Caco-2 (cell line): Measurements from ENCODE around the gene FGF14. TPM values are rescaled to one million over a fixed set of nuclear protein-coding genes. Genes with fewer than 3 reads are reported as not detected.

Experiments
- BruUV-seq: library from RNA; stranded (reverse); fragments of 400-500 nt; replicated peaks from 2 replicates; lab custom pipeline; 2021; lab: Mats Ljungman, UMichigan
- CTCF ChIA-PET: fragments of 300-600 bp; sonication (Branson Sonifier 250); formaldehyde crosslinking; loops from one replicate; lab custom pipeline; 2022; ENCODE audit warnings: antibody characterized with exemption; lab: Charles Lee
- POLR2A ChIA-PET: fragments of 300-600 bp; sonication (Branson Sonifier 250); formaldehyde crosslinking; loops from one replicate; lab custom pipeline; 2022; ENCODE audit warnings: antibody characterized with exemption; lab: Charles Lee
- DNase-seq, 2 experiments: peaks; one replicate each; pipeline versions ENCODE4 v3.0.0 to v3.0.0-alpha.2; 2020 to 2022
- H3K27me3 ChIP-seq: replicated peaks from 2 replicates; pipeline ENCODE4 v1.6.0; 2011; ENCODE audit warnings: low read length; ENCODE audit not compliant: control insufficient read depth, insufficient read depth
- H3K36me3 ChIP-seq: 2 replicates; pipeline ENCODE4 v1.5.1; 2011; ENCODE audit warnings: low read length; ENCODE audit not compliant: control insufficient read depth, insufficient read depth
- H3K4me1 ChIP-seq: fragments of 250-450 bp; sonication (Bioruptor Pico); 2 replicates; pipeline ENCODE4 v1.5.1; 2020; ENCODE audit warnings: mild to moderate bottlenecking
- H3K4me3 ChIP-seq: 2 replicates; pipeline ENCODE4 v1.5.1; 2011; ENCODE audit warnings: low read depth, mild to moderate bottlenecking, control low read depth, low read length
- H3K9me3 ChIP-seq: fragments of 250-450 bp; sonication (Bioruptor Pico); 2 replicates; pipeline ENCODE4 v1.5.1; 2020; ENCODE audit warnings: mild to moderate bottlenecking, moderate library complexity
- H3K27ac Mint-ChIP-seq: one replicate; pipeline ENCODE4 v1.8.0; 2022; ENCODE audit warnings: mixed read lengths; ENCODE audit not compliant: unreplicated experiment
- H3K27me3 Mint-ChIP-seq: one replicate; pipeline ENCODE4 v1.8.0; 2022; ENCODE audit warnings: mixed read lengths; ENCODE audit not compliant: insufficient read depth, unreplicated experiment
- H3K36me3 Mint-ChIP-seq: one replicate; pipeline ENCODE4 v1.8.0; 2022; ENCODE audit warnings: mild to moderate bottlenecking, mixed read lengths; ENCODE audit not compliant: insufficient read depth, unreplicated experiment
- H3K4me1 Mint-ChIP-seq: one replicate; pipeline ENCODE4 v1.8.0; 2022; ENCODE audit warnings: low read depth, mixed read lengths; ENCODE audit not compliant: unreplicated experiment
- H3K4me3 Mint-ChIP-seq: one replicate; pipeline ENCODE4 v1.8.0; 2022; ENCODE audit warnings: mild to moderate bottlenecking, moderate library complexity, mixed read lengths; ENCODE audit not compliant: unreplicated experiment
- H3K9me3 Mint-ChIP-seq: one replicate; pipeline ENCODE4 v1.8.0; 2022; ENCODE audit warnings: mixed read lengths; ENCODE audit not compliant: unreplicated experiment
- CTCF ChIP-seq, 2 experiments: fragments of 200-600 bp in 1 of 2; IDR thresholded peaks; 1 replicate in 1 of 2; 2 replicates in 1 of 2; pipeline versions ENCODE4 v1.5.1 to v1.8.0; 2011 to 2022; ENCODE audit warnings: antibody characterized with exemption in 1 of 2, control low read depth in 1 of 2, inconsistent platforms in 1 of 2, low read depth in 1 of 2, low read length in 1 of 2, mild to moderate bottlenecking in 1 of 2, moderate library complexity in 1 of 2; ENCODE audit not compliant: insufficient read depth in 1 of 2, severe bottlenecking in 1 of 2, unreplicated experiment in 1 of 2
- intact Hi-C: fragments of 100-400 bp; cut with micrococcal nuclease; formaldehyde crosslinking; loops from one replicate; pipeline ENCODE4 v1.10.0; 2022; ENCODE audit not compliant: unreplicated experiment
- total RNA-seq: library from RNA; stranded (reverse); gene quantifications from 2 replicates; pipeline ENCODE4 v1.2.3, GENCODE V29; 2022

FGF14 gene
- total RNA-seq, 1 experiment from 2014 or later: not detected

GRCh38 chr13:102394158-102395053 lies 7.4 kb downstream of the FGF14 start:
- no peak for TF ChIP-seq CTCF (IDR thresholded peaks at IDR 0.05; ENCODE audit: insufficient read depth in 1 of 2, low read depth in 1 of 2, low read length in 1 of 2, severe bottlenecking in 1 of 2, unreplicated experiment in 1 of 2)
- ChIA-PET POLR2A (no interaction called here), CTCF (no interaction called here)
- H3K9me3 Mint-ChIP-seq: no peaks in the 10 kb centered on the region
- no peaks in the 10 kb centered on the region for H3K36me3 ChIP-seq
- H3K27ac Mint-ChIP-seq: no peak overlapping the region
- H3K9me3 ChIP-seq: no peaks in the 10 kb centered on the region
- H3K4me1 ChIP-seq: no peaks in the 10 kb centered on the region
- DNase-seq: no peak
- H3K4me3 Mint-ChIP-seq: no peak overlapping the region
- no peaks in the 10 kb centered on the region for H3K36me3 Mint-ChIP-seq
- no peak overlapping the region for H3K4me3 ChIP-seq
- no peaks in the 10 kb centered on the region for H3K4me1 Mint-ChIP-seq
- peaks cover 19% of the 10 kb centered on the region for H3K27me3 Mint-ChIP-seq
- intact Hi-C loops: no loop called here
- no TSS peak for BruUV-seq
- H3K27me3 ChIP-seq: no peaks in the 10 kb centered on the region

- no peak for DNase-seq
- no peaks in the 10 kb centered on the region for H3K4me1 ChIP-seq
- H3K4me3 ChIP-seq: no peak overlapping the region
- no peaks in the 10 kb centered on the region for H3K36me3 ChIP-seq
- H3K4me3 Mint-ChIP-seq: no peak overlapping the region
- intact Hi-C loops: no loop called here
- BruUV-seq: no TSS peak
- no peaks in the 10 kb centered on the region for H3K9me3 ChIP-seq
- TF ChIP-seq CTCF (IDR thresholded peaks at IDR 0.05; ENCODE audit: insufficient read depth in 1 of 2, low read depth in 1 of 2, low read length in 1 of 2, severe bottlenecking in 1 of 2, unreplicated experiment in 1 of 2): no peak
- ChIA-PET CTCF (no interaction called here), POLR2A (no interaction called here)
- peaks cover 27% of the 10 kb centered on the region for H3K27me3 Mint-ChIP-seq
- no peaks in the 10 kb centered on the region for H3K9me3 Mint-ChIP-seq
- H3K27ac Mint-ChIP-seq: no peak overlapping the region
- H3K4me1 Mint-ChIP-seq: no peaks in the 10 kb centered on the region
- H3K27me3 ChIP-seq: no peaks in the 10 kb centered on the region
- H3K36me3 Mint-ChIP-seq: no peaks in the 10 kb centered on the region
Observed at GRCh38 chr13:102392481-102393209, 9.2 kb downstream of the FGF14 start.

- no peaks in the 10 kb centered on the region for H3K9me3 ChIP-seq
- POLR2A ChIA-PET: no interaction called here
- BruUV-seq: no TSS peak
Observed at GRCh38 chr13:102386461-102386860, 15.4 kb downstream of the FGF14 start.

More at GRCh38 chr13:102386461-102386860, 15.4 kb downstream of the FGF14 start:
- no peaks in the 10 kb centered on the region for H3K27me3 ChIP-seq
- no peaks in the 10 kb centered on the region for H3K36me3 ChIP-seq
- intact Hi-C loops: no loop called here
- no peak overlapping the region for H3K27ac Mint-ChIP-seq
- H3K4me1 ChIP-seq: no peaks in the 10 kb centered on the region
- CTCF ChIA-PET: no interaction called here
- H3K4me3 Mint-ChIP-seq: no peak overlapping the region
- no peaks in the 10 kb centered on the region for H3K4me1 Mint-ChIP-seq
- no peak overlapping the region for H3K4me3 ChIP-seq
- H3K36me3 Mint-ChIP-seq: no peaks in the 10 kb centered on the region
- no peak for TF ChIP-seq CTCF (IDR thresholded peaks at IDR 0.05; ENCODE audit: insufficient read depth in 1 of 2, low read depth in 1 of 2, low read length in 1 of 2, severe bottlenecking in 1 of 2, unreplicated experiment in 1 of 2)
- DNase-seq: no peak
- H3K9me3 Mint-ChIP-seq: no peaks in the 10 kb centered on the region
- peaks cover 20% of the 10 kb centered on the region for H3K27me3 Mint-ChIP-seq
